Prostate gland (tissue), 2 donors: Measurements from ENCODE around the gene FHOD3.

Experiments
- POLR2A ChIP-seq: fragments of 450-650 bp; IDR thresholded peaks from one replicate; pipeline ENCODE4 v1.6.1; 2016; ENCODE audit warnings: antibody characterized with exemption, mild to moderate bottlenecking
- POLR2AphosphoS5 ChIP-seq: sonication (generic); formaldehyde crosslinking; IDR thresholded peaks from one replicate; pipeline ENCODE4 v1.6.1; 2017; ENCODE audit warnings: antibody characterized with exemption
- TF ChIP-seq, protein P1 (sequence below), 4 experiments: fragments of 200-600 bp in 2 of 4; fragments of 450-650 bp in 2 of 4; sonication (generic) in 2 of 4; IDR thresholded peaks; 1 replicate in 3 of 4; 2 replicates in 1 of 4; pipeline ENCODE4 v1.5.1; 2016 to 2019; ENCODE audit warnings: antibody characterized with exemption in 4 of 4, mild to moderate bottlenecking in 2 of 4, moderate library complexity in 2 of 4

DNA sequence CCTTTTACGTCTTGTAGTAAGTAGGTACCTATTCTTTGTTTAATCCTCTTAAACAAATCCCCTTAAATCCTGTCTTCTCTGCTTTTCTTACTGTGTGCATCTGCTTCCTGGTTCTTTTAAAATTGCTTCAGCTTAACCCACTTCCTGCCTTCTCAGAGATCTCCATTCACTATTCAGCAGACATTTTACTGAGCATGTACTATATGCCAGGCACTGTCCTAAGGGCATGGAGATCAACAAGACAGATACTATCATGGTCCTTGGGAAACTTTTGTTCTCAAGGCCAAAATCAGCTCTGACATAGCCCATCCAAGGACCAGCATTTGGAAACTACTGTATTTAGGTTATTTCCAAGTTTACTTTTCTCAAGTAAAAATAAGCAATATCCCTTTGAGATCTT, 303.8 kb downstream of the FHOD3 start:
- TF ChIP-seq POLR2A, result no peak
- TF ChIP-seq POLR2AphosphoS5, result no peak
- TF ChIP-seq, protein P1, sequence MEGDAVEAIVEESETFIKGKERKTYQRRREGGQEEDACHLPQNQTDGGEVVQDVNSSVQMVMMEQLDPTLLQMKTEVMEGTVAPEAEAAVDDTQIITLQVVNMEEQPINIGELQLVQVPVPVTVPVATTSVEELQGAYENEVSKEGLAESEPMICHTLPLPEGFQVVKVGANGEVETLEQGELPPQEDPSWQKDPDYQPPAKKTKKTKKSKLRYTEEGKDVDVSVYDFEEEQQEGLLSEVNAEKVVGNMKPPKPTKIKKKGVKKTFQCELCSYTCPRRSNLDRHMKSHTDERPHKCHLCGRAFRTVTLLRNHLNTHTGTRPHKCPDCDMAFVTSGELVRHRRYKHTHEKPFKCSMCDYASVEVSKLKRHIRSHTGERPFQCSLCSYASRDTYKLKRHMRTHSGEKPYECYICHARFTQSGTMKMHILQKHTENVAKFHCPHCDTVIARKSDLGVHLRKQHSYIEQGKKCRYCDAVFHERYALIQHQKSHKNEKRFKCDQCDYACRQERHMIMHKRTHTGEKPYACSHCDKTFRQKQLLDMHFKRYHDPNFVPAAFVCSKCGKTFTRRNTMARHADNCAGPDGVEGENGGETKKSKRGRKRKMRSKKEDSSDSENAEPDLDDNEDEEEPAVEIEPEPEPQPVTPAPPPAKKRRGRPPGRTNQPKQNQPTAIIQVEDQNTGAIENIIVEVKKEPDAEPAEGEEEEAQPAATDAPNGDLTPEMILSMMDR (IDR thresholded peaks at IDR 0.05), result no peak
